GM13976 (cell line): ENCODE measurements around the gene PRR16.

Source experiments
- DNase-seq: peaks from one replicate; pipeline ENCODE4 v3.0.0; 2012; ENCODE audit warnings: low spot score
- in situ Hi-C: fragments of 300-500 bp; cut with MboI; formaldehyde crosslinking; loops from one replicate; pipeline ENCODE4 v1.12.0; 2022; ENCODE audit warnings: low sequenced_read_pairs, mixed read lengths, inconsistent platforms; ENCODE audit not compliant: unreplicated experiment
- TF ChIP-seq, protein P1 (sequence below): IDR thresholded peaks from 2 replicates; pipeline ENCODE4 v1.5.1; 2012; ENCODE audit warnings: borderline replicate concordance, mild to moderate bottlenecking; ENCODE audit not compliant: insufficient read depth; ENCODE audit errors: extremely low read depth, missing control alignments, control extremely low read depth

The PRR16 gene

DNA sequence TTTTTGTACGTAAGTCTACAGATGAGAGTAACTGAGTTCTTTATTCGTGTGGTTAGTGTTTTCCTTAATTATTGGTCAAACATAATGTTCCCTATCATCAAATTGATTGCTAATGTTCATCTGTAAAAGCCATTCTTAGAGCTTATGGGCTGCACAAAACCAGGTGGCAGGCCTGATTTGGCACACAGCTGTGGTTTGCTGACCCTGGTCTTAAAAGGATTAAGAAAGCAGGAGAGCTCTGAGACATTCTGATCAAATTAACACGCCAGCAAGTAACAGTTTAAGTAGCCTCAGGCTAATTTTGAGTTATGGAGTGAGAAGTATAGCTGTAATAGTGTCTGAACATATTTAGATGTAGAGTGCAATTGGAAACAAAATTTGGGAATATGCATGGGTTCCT, 63.2 kb downstream of the PRR16 start:
- no peak for DNase-seq
- in situ Hi-C loops = no loop called here
- TF ChIP-seq, protein P1, sequence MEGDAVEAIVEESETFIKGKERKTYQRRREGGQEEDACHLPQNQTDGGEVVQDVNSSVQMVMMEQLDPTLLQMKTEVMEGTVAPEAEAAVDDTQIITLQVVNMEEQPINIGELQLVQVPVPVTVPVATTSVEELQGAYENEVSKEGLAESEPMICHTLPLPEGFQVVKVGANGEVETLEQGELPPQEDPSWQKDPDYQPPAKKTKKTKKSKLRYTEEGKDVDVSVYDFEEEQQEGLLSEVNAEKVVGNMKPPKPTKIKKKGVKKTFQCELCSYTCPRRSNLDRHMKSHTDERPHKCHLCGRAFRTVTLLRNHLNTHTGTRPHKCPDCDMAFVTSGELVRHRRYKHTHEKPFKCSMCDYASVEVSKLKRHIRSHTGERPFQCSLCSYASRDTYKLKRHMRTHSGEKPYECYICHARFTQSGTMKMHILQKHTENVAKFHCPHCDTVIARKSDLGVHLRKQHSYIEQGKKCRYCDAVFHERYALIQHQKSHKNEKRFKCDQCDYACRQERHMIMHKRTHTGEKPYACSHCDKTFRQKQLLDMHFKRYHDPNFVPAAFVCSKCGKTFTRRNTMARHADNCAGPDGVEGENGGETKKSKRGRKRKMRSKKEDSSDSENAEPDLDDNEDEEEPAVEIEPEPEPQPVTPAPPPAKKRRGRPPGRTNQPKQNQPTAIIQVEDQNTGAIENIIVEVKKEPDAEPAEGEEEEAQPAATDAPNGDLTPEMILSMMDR = no peak

DNA sequence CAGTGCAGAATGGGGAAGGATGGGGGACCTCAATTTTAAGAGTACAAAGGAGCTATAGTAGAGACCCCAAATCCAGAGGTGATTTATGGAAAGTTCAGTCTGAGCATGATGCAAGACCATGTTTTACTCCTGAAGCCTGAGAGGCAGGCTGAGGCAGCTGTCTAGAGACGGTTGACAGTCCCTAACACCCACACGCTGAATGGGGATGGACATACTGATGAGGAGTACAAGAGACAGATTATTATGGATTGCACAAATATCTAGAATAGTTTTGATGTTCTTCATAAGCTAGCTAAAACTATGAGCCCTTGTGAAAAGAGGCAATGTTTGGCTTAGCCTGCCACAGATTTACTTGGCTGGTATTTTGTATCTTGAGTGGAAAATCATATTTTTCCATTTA, 64.5 kb downstream of the PRR16 start:
- TF ChIP-seq, protein P1 = no peak
- in situ Hi-C loops = no loop called here
- DNase-seq = no peak

DNA sequence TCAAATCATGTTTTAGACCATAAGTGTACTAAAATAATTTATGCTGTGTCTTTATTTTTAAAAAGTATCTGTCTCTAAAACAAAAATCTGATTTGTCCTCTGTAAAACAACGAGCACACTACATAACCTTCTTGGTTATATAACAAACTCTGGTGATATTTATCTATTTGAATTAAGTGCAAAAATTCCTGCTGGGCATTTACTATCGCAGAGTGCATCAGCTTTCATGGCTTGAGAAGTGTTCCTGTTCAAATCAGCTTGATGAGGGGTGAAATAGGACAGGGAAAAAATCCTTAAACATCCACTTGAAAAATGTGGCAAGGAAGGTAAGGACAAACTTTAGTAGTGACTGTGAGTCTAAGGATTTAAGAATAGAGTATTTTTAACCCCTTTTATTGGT, 65.3 kb downstream of the PRR16 start:
- TF ChIP-seq, protein P1 = no peak
- in situ Hi-C loops = no loop called here
- DNase-seq = no peak

DNA sequence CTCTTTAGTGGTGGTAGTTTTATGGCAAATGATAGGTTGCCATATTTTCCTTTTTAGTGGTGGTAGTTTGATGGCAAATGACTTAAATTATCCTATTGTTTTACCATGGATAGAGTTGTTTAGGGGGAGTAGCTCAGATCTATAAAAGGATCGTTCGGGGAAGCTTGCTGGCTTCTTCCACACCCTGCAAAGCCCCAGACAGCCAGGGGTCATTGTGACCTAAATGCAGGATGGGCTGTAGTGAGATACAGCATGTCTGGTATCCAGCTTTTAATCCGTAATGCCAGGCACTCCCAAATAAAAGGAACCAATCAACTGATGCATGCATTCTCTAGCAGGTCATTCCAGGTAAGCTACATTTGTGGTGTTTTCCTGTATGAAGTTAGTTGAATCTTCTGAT, 67.1 kb downstream of the PRR16 start:
- TF ChIP-seq, protein P1 = no peak
- in situ Hi-C loops = no loop called here
- no peak for DNase-seq

DNA sequence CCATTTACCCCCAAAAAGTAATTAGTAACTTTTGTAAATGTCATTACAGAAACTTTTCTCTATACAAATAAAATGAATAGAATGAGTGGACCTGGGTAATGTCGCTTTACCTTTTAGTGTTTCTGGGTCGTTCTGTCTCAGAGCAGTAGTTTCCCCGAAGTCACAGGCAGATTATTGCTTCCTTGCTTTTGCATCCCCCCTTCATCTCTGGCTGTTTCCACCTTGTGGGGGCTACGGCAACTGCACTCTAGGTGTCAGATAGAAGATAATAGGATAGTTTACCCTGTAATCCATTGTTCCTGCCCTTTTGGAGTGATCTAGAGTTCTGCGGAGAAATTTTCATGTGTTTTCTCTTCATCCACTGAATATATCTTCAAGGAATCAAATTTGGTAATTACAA, 68.7 kb downstream of the PRR16 start:
- DNase-seq = no peak
- TF ChIP-seq, protein P1 = no peak
- in situ Hi-C loops = no loop called here

DNA sequence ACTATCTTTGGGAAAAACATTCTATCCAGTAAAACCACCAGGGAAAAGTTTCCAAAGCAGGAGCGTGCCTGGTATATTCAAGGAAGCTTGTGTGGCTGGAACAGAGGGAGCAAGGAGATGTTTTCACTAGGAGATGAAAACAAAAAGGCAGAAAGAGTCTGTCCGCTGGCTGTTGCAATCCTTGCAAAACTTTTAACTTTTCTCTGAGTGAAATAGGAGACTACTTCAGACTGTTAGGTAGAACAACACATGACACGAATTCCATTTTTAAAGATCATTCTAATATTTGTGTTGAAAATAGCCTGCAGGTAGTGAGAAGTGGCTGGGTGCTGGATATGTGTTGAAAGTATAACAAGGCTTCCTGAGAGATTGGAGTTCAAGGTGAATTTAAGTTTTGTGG, 69.5 kb downstream of the PRR16 start:
- in situ Hi-C loops = no loop called here

DNA sequence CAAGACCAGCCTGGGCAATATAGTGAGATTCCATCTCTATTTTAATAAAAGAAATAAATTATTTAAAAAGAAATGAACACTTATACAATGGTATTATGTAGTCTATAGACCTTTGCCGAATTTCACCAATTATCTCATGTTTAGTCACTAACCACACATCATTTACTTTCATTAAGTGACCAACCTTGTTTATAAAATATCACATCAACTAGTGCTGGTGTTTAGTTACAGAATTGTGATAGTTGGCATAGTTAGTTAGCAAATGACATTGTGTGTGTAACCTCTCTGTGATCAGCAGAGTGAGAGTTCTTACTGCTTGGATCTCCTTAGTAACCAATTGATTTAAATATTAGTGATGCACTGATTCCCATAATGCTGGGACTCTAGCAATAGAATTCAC, 71.8 kb downstream of the PRR16 start:
- in situ Hi-C loops = no loop called here
- no peak for DNase-seq
- TF ChIP-seq, protein P1 = no peak

More for the DNA sequence above, 69.5 kb downstream of the PRR16 start:
- TF ChIP-seq, protein P1 = no peak
- no peak for DNase-seq
